SK-N-SH (cell line): ENCODE measurements around the gene SP140. TPM values are rescaled to one million over a fixed set of nuclear protein-coding genes. Genes with fewer than 3 reads are reported as not detected.

Source experiments
- CTCF ChIA-PET: fragments of 300-600, 350-600 bp; formaldehyde crosslinking; extraction: SDS; loops from one replicate; lab custom pipeline; 2021; lab: Yijun Ruan, JAX
- POLR2A ChIA-PET: fragments of 350-600 bp; sonication (Branson Sonifier 250); formaldehyde crosslinking; extraction: SDS; loops from one replicate; lab custom pipeline; 2020; ENCODE audit warnings: antibody characterized with exemption, inconsistent platforms; lab: Yijun Ruan, JAX
- DNase-seq: peaks from one replicate; pipeline ENCODE4 v3.0.0; 2012
- H2AFZ ChIP-seq: fragments of 200-600 bp; sonication (generic); 2 replicates; pipeline ENCODE4 v1.8.1; 2016; ENCODE audit warnings: antibody characterized with exemption, mild to moderate bottlenecking, low read depth
- H3F3A ChIP-seq: fragments of 200-600 bp; sonication (generic); replicated peaks from 2 replicates; pipeline ENCODE3; 2016; ENCODE audit warnings: antibody characterized with exemption, mild to moderate bottlenecking; ENCODE audit not compliant: insufficient read depth
- H3K27ac ChIP-seq, 2 experiments: fragments of 200-500 bp in 1 of 2; fragments of 200-600 bp in 1 of 2; sonication (Bioruptor generic) in 1 of 2; sonication (generic), shearing (Covaris generic) in 1 of 2; 2 replicates each; pipeline versions ENCODE4 v1.5.1 to v1.6.1; 2014 to 2016; ENCODE audit warnings: low read depth in 2 of 2, inconsistent platforms in 1 of 2, low read length in 1 of 2, mild to moderate bottlenecking in 1 of 2, mixed read lengths in 1 of 2
- H3K27me3 ChIP-seq: fragments of 200-600 bp; sonication (generic), shearing (Covaris generic); 2 replicates; pipeline ENCODE4 v1.6.1; 2016; ENCODE audit warnings: mixed run types; ENCODE audit not compliant: insufficient read depth
- H3K36me3 ChIP-seq, 2 experiments: fragments of 200-500 bp in 1 of 2; fragments of 200-600 bp in 1 of 2; sonication (Bioruptor generic) in 1 of 2; sonication (generic) in 1 of 2; replicated peaks in 1 of 2; 2 replicates each; pipeline versions ENCODE3 to v1.5.1; 2014 to 2016; ENCODE audit warnings: low read length in 1 of 2, mild to moderate bottlenecking in 1 of 2; ENCODE audit not compliant: insufficient read depth in 2 of 2, control insufficient read depth in 1 of 2
- H3K4me1 ChIP-seq, 2 experiments: fragments of 200-500 bp in 1 of 2; fragments of 200-600 bp in 1 of 2; sonication (Bioruptor generic) in 1 of 2; sonication (generic), shearing (Covaris generic) in 1 of 2; 2 replicates each; pipeline versions ENCODE4 v1.5.1 to v1.6.1; 2014 to 2016; ENCODE audit warnings: low read depth in 1 of 2, low read length in 1 of 2, mixed run types in 1 of 2; ENCODE audit not compliant: insufficient read depth in 2 of 2, control insufficient read depth in 1 of 2
- H3K4me2 ChIP-seq: fragments of 200-600 bp; sonication (generic), shearing (Covaris generic); 2 replicates; pipeline ENCODE4 v1.6.1; 2017; ENCODE audit warnings: mixed run types
- H3K4me3 ChIP-seq, 2 experiments: fragments of 200-500 bp in 1 of 2; fragments of 200-600 bp in 1 of 2; sonication (Bioruptor generic) in 1 of 2; sonication (generic), shearing (Covaris generic) in 1 of 2; 2 replicates each; pipeline versions ENCODE4 v1.5.1 to v1.8.1; 2014 to 2016; ENCODE audit warnings: low read depth in 2 of 2, inconsistent platforms in 1 of 2, low read length in 1 of 2, mild to moderate bottlenecking in 1 of 2, mixed read lengths in 1 of 2, moderate library complexity in 1 of 2
- H3K79me2 ChIP-seq: fragments of 200-600 bp; sonication (generic); 2 replicates; pipeline ENCODE4 v1.8.1; 2017; ENCODE audit warnings: mild to moderate bottlenecking; ENCODE audit not compliant: insufficient read depth
- H3K9ac ChIP-seq: fragments of 200-600 bp; sonication (generic); 2 replicates; pipeline ENCODE4 v1.6.1; 2017; ENCODE audit warnings: mixed run types
- H3K9me2 ChIP-seq: fragments of 200-600 bp; sonication (generic); 2 replicates; pipeline ENCODE4 v1.6.1; 2017; ENCODE audit warnings: mixed run types
- H3K9me3 ChIP-seq: fragments of 200-600 bp; sonication (generic); 2 replicates; pipeline ENCODE4 v1.6.1; 2017; ENCODE audit warnings: mixed run types, mild to moderate bottlenecking, moderate library complexity
- H4K20me1 ChIP-seq: fragments of 200-600 bp; sonication (generic); 2 replicates; pipeline ENCODE4 v1.6.1; 2017; ENCODE audit warnings: mild to moderate bottlenecking, mixed run types; ENCODE audit not compliant: insufficient read depth
- CHD2 ChIP-seq: fragments of 150-350 bp; IDR thresholded peaks from 2 replicates; pipeline ENCODE4 v1.6.1; 2018; ENCODE audit warnings: low read length; ENCODE audit not compliant: partially characterized antibody
- CTCF ChIP-seq: fragments of 200-600 bp; sonication (generic); IDR thresholded peaks from 2 replicates; pipeline ENCODE4 v1.6.1; 2017; ENCODE audit warnings: antibody characterized with exemption, mild to moderate bottlenecking, moderate library complexity
- ELF1 ChIP-seq: IDR thresholded peaks from 2 replicates; pipeline ENCODE4 v1.4.0; 2012
- EZH2phosphoT487 ChIP-seq: fragments of 200-600 bp; sonication (generic); IDR thresholded peaks from 2 replicates; pipeline ENCODE4 v1.6.1; 2017; ENCODE audit warnings: low read depth, mixed run types, mild to moderate bottlenecking, antibody characterized with exemption, moderate library complexity, borderline replicate concordance
- FOSL2 ChIP-seq: IDR thresholded peaks from 2 replicates; pipeline ENCODE4 v1.4.0; 2012; ENCODE audit warnings: low read depth, mild to moderate bottlenecking, moderate library complexity, borderline replicate concordance
- MAX ChIP-seq: IDR thresholded peaks from 2 replicates; pipeline ENCODE4 v1.4.0; 2012; ENCODE audit warnings: low read depth
- MEF2A ChIP-seq: IDR thresholded peaks from 2 replicates; pipeline ENCODE4 v1.4.0; 2012; ENCODE audit warnings: low read depth, borderline replicate concordance
- MXI1 ChIP-seq: IDR thresholded peaks from 2 replicates; pipeline ENCODE4 v1.6.1; 2012; ENCODE audit warnings: mild to moderate bottlenecking, low read depth, low read length, improper control_type of control experiment
- POLR2AphosphoS5 ChIP-seq: IDR thresholded peaks from 2 replicates; pipeline ENCODE4 v1.6.1; 2012; ENCODE audit warnings: low read depth, low read length
- RAD21 ChIP-seq: IDR thresholded peaks from 2 replicates; pipeline ENCODE4 v1.6.1; 2012; ENCODE audit warnings: mild to moderate bottlenecking, low read length
- REST ChIP-seq: IDR thresholded peaks from 2 replicates; pipeline ENCODE4 v1.6.1; 2012; ENCODE audit warnings: mild to moderate bottlenecking, low read depth, low read length, moderate library complexity
- SMC3 ChIP-seq: IDR thresholded peaks from 2 replicates; pipeline ENCODE4 v1.6.1; 2012; ENCODE audit warnings: low read depth, low read length, improper control_type of control experiment
- TAF1 ChIP-seq: IDR thresholded peaks from 2 replicates; pipeline ENCODE4 v1.6.1; 2012; ENCODE audit warnings: low read depth, mild to moderate bottlenecking, low read length, moderate library complexity, borderline replicate concordance
- TCF12 ChIP-seq: IDR thresholded peaks from 2 replicates; pipeline ENCODE4 v1.4.0; 2012
- TEAD4 ChIP-seq: IDR thresholded peaks from 2 replicates; pipeline ENCODE4 v1.4.0; 2012; ENCODE audit warnings: mild to moderate bottlenecking, borderline replicate concordance; ENCODE audit not compliant: insufficient read depth
- WGBS: methylation state at CpG from one replicate; pipeline ENCODE4 v1.1.6; 2017; ENCODE audit warnings: low lambda C conversion rate; 5-methylcytosine and 5-hydroxymethylcytosine counted together
- polyA plus RNA-seq, 3 experiments: library from polyadenylated mRNA; depleted of rRNA; stranded (reverse); fragments of >200 nt; gene quantifications; 2 replicates each; pipeline ENCODE4 v1.2.3, GENCODE V29; 2012

The SP140 gene
- polyA plus RNA-seq, 1 of the 3 experiments (the other 2 are of a cell fraction): 0.71 TPM

- Histone ChIP-seq H4K20me1 (no peaks in the 10 kb centered on the region), H3K36me3 (no peaks in the 10 kb centered on the region), H3K9me3 (no peaks in the 10 kb centered on the region), H2AFZ (no peak overlapping the region)
- TF ChIP-seq REST: no peak
- TF ChIP-seq SMC3: no peak
- TF ChIP-seq MAX: no peak
- no peak for TF ChIP-seq TEAD4
- TF ChIP-seq TAF1: no peak
- TF ChIP-seq MXI1: no peak
- no peak for TF ChIP-seq POLR2AphosphoS5
- TF ChIP-seq TCF12: no peak
- TF ChIP-seq RAD21: no peak
- TF ChIP-seq, all 33 proteins: peak for 0
- Histone ChIP-seq H3K4me2 (no peak overlapping the region), H3K9ac (no peak overlapping the region), H3K9me2 (no peaks in the 10 kb centered on the region), H3K79me2 (no peaks in the 10 kb centered on the region), H3K4me3 (no peak overlapping the region), H3K27me3 (no peaks in the 10 kb centered on the region), H3K4me1 (no peaks in the 10 kb centered on the region), H3F3A (no peaks in the 10 kb centered on the region), H3K27ac (no peak overlapping the region)
- ChIA-PET POLR2A (no interaction called here), CTCF (no interaction called here)
- no peak for DNase-seq
- 64% methylated on average over 6 of the region's 6 CpGs for WGBS
Observed at GRCh38 chr2:230318190-230319121, 92.9 kb downstream of the SP140 start.

DNA sequence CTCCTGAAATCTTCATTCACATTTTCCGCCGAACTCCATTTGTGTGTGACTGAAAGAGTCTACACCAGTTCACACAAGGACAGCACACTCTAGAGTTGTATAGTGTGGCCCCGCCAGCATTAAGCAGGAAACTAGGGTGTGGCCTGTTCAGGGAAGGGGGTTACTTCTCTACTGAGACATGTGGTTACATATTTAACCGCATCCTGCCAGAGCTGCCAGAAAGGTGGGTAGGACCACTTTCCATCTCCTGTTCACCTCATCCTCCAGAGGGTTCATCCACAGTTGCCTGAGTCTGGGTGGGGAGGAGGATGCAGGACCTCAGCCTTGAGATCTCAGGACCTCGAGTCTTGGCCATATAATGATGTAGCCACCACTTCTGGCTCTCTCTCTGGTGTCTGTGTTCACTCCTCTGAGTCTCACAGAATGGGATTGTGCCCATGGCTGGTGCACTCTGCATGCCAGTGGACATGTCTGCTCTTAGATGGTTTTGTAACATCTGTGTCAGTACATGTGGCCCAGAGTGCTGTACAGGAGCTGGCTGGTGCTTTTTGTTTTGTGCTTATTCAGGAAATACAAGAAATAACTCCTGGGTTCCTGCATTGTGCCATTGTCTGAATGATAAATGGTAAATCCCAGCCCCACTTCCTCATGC is 93.8 kb downstream of the SP140 start:
- ChIA-PET CTCF (no interaction called here), POLR2A (no interaction called here)
- H3K9me2 ChIP-seq: no peaks in the 10 kb centered on the region
- no peaks in the 10 kb centered on the region for H3F3A ChIP-seq
- no peaks in the 10 kb centered on the region for H3K79me2 ChIP-seq
- H3K4me1 ChIP-seq: no peaks in the 10 kb centered on the region
- H3K27ac ChIP-seq: no peak overlapping the region
- H3K4me2 ChIP-seq: no peak overlapping the region
- no peaks in the 10 kb centered on the region for H3K27me3 ChIP-seq
- H3K36me3 ChIP-seq: no peaks in the 10 kb centered on the region
- no peak for DNase-seq
- H3K4me3 ChIP-seq: no peak overlapping the region
- no peaks in the 10 kb centered on the region for H4K20me1 ChIP-seq
- H2AFZ ChIP-seq: no peak overlapping the region
- H3K9me3 ChIP-seq: no peaks in the 10 kb centered on the region
- 57% methylated on average over 5 of the region's 5 CpGs for WGBS
- no peak for TF ChIP-seq MEF2A
- TF ChIP-seq MAX: no peak
- no peak for TF ChIP-seq ELF1
- TF ChIP-seq FOSL2: no peak
- no peak for TF ChIP-seq CTCF
- no peak for TF ChIP-seq EZH2phosphoT487
- no peak for TF ChIP-seq POLR2AphosphoS5
- TF ChIP-seq CHD2: no peak
- no peak overlapping the region for H3K9ac ChIP-seq
